IMR-90 (cell line): Measurements from ENCODE around the gene SUB1. TPM values are rescaled to one million over a fixed set of nuclear protein-coding genes. Genes with fewer than 3 reads are reported as not detected.
A peak's percentile ranks its signal among the peaks of the same experiment; 100 is the strongest.

ENCODE experiments used
- ATAC-seq: fragments of 200-7000 bp; cut with Tn5 transposase; 2 replicates; pipeline ENCODE4 v1.9.1; 2020; ENCODE audit warnings: low read depth, mild to moderate bottlenecking, moderate library complexity
- BruUV-seq: library from RNA; stranded (reverse); fragments of 400-500 nt; replicated peaks from 2 replicates; lab custom pipeline; 2021; lab: Mats Ljungman, UMichigan
- CTCF ChIA-PET: fragments of 300-600 bp; formaldehyde crosslinking; extraction: SDS; loops from one replicate; lab custom pipeline; 2021; ENCODE audit warnings: antibody characterized with exemption; lab: Yijun Ruan, JAX
- POLR2A ChIA-PET: fragments of 300-600 bp; sonication (Branson Sonifier 250); formaldehyde crosslinking; loops from one replicate; lab custom pipeline; 2022; ENCODE audit warnings: antibody characterized with exemption; ENCODE audit not compliant: unreplicated experiment; lab: Charles Lee
- DNase-seq: peaks from one replicate; pipeline ENCODE4 v3.0.0; 2013
- H2AFZ ChIP-seq: replicated peaks from 2 replicates; pipeline ENCODE3; 2013; ENCODE audit warnings: low read length, mild to moderate bottlenecking; ENCODE audit not compliant: poor library complexity
- H2AK5ac ChIP-seq: 2 replicates; pipeline ENCODE4 v1.6.1; 2013; ENCODE audit warnings: low read depth, low read length, inconsistent platforms
- H2AK9ac ChIP-seq: replicated peaks from 2 replicates; pipeline ENCODE3; 2013; ENCODE audit warnings: mild to moderate bottlenecking, low read depth, low read length, moderate library complexity; ENCODE audit not compliant: poor library complexity
- H2BK120ac ChIP-seq: 2 replicates; pipeline ENCODE4 v1.6.1; 2013; ENCODE audit warnings: low read depth, low read length, inconsistent platforms
- H2BK15ac ChIP-seq: 3 replicates; pipeline ENCODE4 v1.6.1; 2013; ENCODE audit warnings: low read depth, low read length, inconsistent platforms
- H2BK20ac ChIP-seq: 2 replicates; pipeline ENCODE4 v1.6.1; 2013; ENCODE audit warnings: low read depth, mild to moderate bottlenecking, inconsistent platforms, low read length, moderate library complexity
- H2BK5ac ChIP-seq: 2 replicates; pipeline ENCODE4 v1.6.1; 2013; ENCODE audit warnings: mild to moderate bottlenecking, low read depth, low read length, inconsistent platforms; ENCODE audit not compliant: poor library complexity, severe bottlenecking
- H3K14ac ChIP-seq: replicated peaks from 2 replicates; pipeline ENCODE4 v1.6.1; 2013; ENCODE audit warnings: low read depth, low read length, inconsistent platforms
- H3K18ac ChIP-seq: 2 replicates; pipeline ENCODE4 v1.6.1; 2013; ENCODE audit warnings: low read depth, low read length, control low read depth
- H3K23ac ChIP-seq: 2 replicates; pipeline ENCODE4 v1.6.1; 2013; ENCODE audit warnings: low read depth, low read length, inconsistent platforms
- H3K27ac ChIP-seq: 2 replicates; pipeline ENCODE4 v1.5.1; 2013; ENCODE audit warnings: mild to moderate bottlenecking, control low read depth, low read length; ENCODE audit not compliant: insufficient read depth
- H3K27me3 ChIP-seq: 2 replicates; pipeline ENCODE4 v1.6.1; 2013; ENCODE audit warnings: low read length; ENCODE audit not compliant: control insufficient read depth, insufficient read depth
- H3K36me3 ChIP-seq: 2 replicates; pipeline ENCODE4 v1.6.1; 2013; ENCODE audit warnings: low read length, mixed read lengths; ENCODE audit not compliant: control insufficient read depth, insufficient read depth
- H3K4ac ChIP-seq: 2 replicates; pipeline ENCODE4 v1.6.1; 2013; ENCODE audit warnings: low read depth, low read length, inconsistent platforms
- H3K4me1 ChIP-seq: 2 replicates; pipeline ENCODE4 v1.6.1; 2013; ENCODE audit warnings: low read length, mixed read lengths; ENCODE audit not compliant: control insufficient read depth, insufficient read depth
- H3K4me2 ChIP-seq: 2 replicates; pipeline ENCODE4 v1.6.1; 2013; ENCODE audit warnings: low read depth, mild to moderate bottlenecking, control low read depth, low read length, moderate library complexity
- H3K4me3 ChIP-seq: 2 replicates; pipeline ENCODE4 v1.5.1; 2013; ENCODE audit warnings: low read depth, mild to moderate bottlenecking, control low read depth, low read length, moderate library complexity; ENCODE audit not compliant: insufficient read depth
- H3K56ac ChIP-seq: 2 replicates; pipeline ENCODE4 v1.6.1; 2013; ENCODE audit warnings: low read length, inconsistent platforms; ENCODE audit not compliant: insufficient read depth; ENCODE audit errors: extremely low read depth
- H3K79me1 ChIP-seq, 2 experiments: 2 replicates each; pipeline ENCODE4 v1.6.1; 2013; ENCODE audit warnings: low read length in 2 of 2, inconsistent platforms in 1 of 2, low read depth in 1 of 2
- H3K9ac ChIP-seq: 2 replicates; pipeline ENCODE4 v1.6.1; 2013; ENCODE audit warnings: low read depth, low read length, control low read depth
- H3K9me1 ChIP-seq: 2 replicates; pipeline ENCODE4 v1.6.1; 2013; ENCODE audit warnings: low read length, inconsistent platforms; ENCODE audit not compliant: insufficient read depth
- H3K9me3 ChIP-seq: 2 replicates; pipeline ENCODE4 v1.6.1; 2013; ENCODE audit warnings: low read length; ENCODE audit not compliant: control insufficient read depth, insufficient read depth
- H4K20me1 ChIP-seq: 2 replicates; pipeline ENCODE4 v1.6.1; 2013; ENCODE audit warnings: low read length, inconsistent platforms; ENCODE audit not compliant: insufficient read depth
- H4K5ac ChIP-seq: 2 replicates; pipeline ENCODE4 v1.6.1; 2013; ENCODE audit warnings: mild to moderate bottlenecking, low read depth, low read length, control low read depth
- H4K8ac ChIP-seq, 2 experiments: 2 replicates each; pipeline ENCODE4 v1.6.1; 2013; ENCODE audit warnings: low read depth in 2 of 2, low read length in 2 of 2, control low read depth in 1 of 2, inconsistent platforms in 1 of 2
- H4K91ac ChIP-seq: 2 replicates; pipeline ENCODE4 v1.6.1; 2013; ENCODE audit warnings: low read depth, low read length, inconsistent platforms; ENCODE audit not compliant: insufficient read depth
- BHLHE40 ChIP-seq: fragments of 150-350 bp; IDR thresholded peaks from 2 replicates; pipeline ENCODE4 v1.6.1; 2016; ENCODE audit warnings: mild to moderate bottlenecking, low read depth, low read length
- CEBPB ChIP-seq: IDR thresholded peaks from 2 replicates; pipeline ENCODE4 v1.6.1; 2012; ENCODE audit warnings: low read depth, low read length, improper control_type of control experiment
- CHD1 ChIP-seq: IDR thresholded peaks from 2 replicates; pipeline ENCODE4 v1.6.1; 2012; ENCODE audit warnings: low read depth, low read length, improper control_type of control experiment
- FOS ChIP-seq: fragments of 150-350 bp; IDR thresholded peaks from 2 replicates; pipeline ENCODE4 v1.6.1; 2016; ENCODE audit warnings: low read depth, low read length
- MAFK ChIP-seq: IDR thresholded peaks from 2 replicates; pipeline ENCODE4 v1.6.1; 2012; ENCODE audit warnings: low read depth, low read length, improper control_type of control experiment
- MXI1 ChIP-seq: IDR thresholded peaks from 2 replicates; pipeline ENCODE4 v1.6.1; 2012; ENCODE audit warnings: low read depth, mild to moderate bottlenecking, low read length, moderate library complexity, borderline replicate concordance
- NFE2L2 ChIP-seq: fragments of 150-350 bp; IDR thresholded peaks from 2 replicates; pipeline ENCODE4 v1.6.1; 2016; ENCODE audit warnings: low read depth, mild to moderate bottlenecking, low read length
- POLR2A ChIP-seq: IDR thresholded peaks from 2 replicates; pipeline ENCODE4 v1.6.1; 2012; ENCODE audit warnings: mild to moderate bottlenecking, low read depth, low read length
- RCOR1 ChIP-seq: IDR thresholded peaks from 2 replicates; pipeline ENCODE4 v1.6.1; 2012; ENCODE audit warnings: mild to moderate bottlenecking, low read length, improper control_type of control experiment; ENCODE audit not compliant: insufficient replicate concordance
- RFX5 ChIP-seq: IDR thresholded peaks from 2 replicates; pipeline ENCODE4 v1.8.0; 2012; ENCODE audit warnings: low read depth, mild to moderate bottlenecking, low read length, moderate library complexity
- SMC3 ChIP-seq: fragments of 150-350 bp; IDR thresholded peaks from 2 replicates; pipeline ENCODE4 v1.6.1; 2016; ENCODE audit warnings: low read depth, mild to moderate bottlenecking, antibody characterized with exemption, low read length, moderate library complexity
- WGBS, 2 experiments: methylation state at CpG; one replicate each; pipeline versions ENCODE4 v1.1.5 to v1.1.7; 2013; ENCODE audit warnings: missing lambda C conversion rate in 2 of 2; ENCODE audit not compliant: insufficient read length in 1 of 2; ENCODE audit errors: extremely low coverage in 2 of 2; 5-methylcytosine and 5-hydroxymethylcytosine counted together
- dilution Hi-C: fragments of 300-500 bp; cut with HindIII; formaldehyde crosslinking; loops from one replicate; pipeline ENCODE4 v1.14.3; 2018; ENCODE audit warnings: low sequenced_read_pairs; ENCODE audit not compliant: unreplicated experiment
- in situ Hi-C: fragments of 300-500 bp; cut with MboI; formaldehyde crosslinking; loops from 3 replicates; pipeline ENCODE4 v1.14.3; 2019; ENCODE audit warnings: low sequenced_read_pairs, inconsistent platforms, mixed read lengths
- intact Hi-C: fragments of 100-400 bp; cut with micrococcal nuclease; formaldehyde crosslinking; loops from 2 replicates; pipeline ENCODE4 v1.10.0; 2022
- polyA plus RNA-seq, 3 experiments: library from polyadenylated mRNA; depleted of rRNA; stranded (reverse); fragments of >200 nt; gene quantifications; 2 replicates each; pipeline ENCODE4 v1.2.3, GENCODE V29; 2012; ENCODE audit warnings: low replicate concordance in 1 of 3
- total RNA-seq: library from RNA; depleted of rRNA; stranded (reverse); fragments of >200 nt; gene quantifications from 2 replicates; pipeline ENCODE4 v1.2.3, GENCODE V29; 2012
- TF ChIP-seq, protein P1 (sequence below): fragments of 150-350 bp; IDR thresholded peaks from 2 replicates; pipeline ENCODE4 v1.6.1; 2016; ENCODE audit warnings: low read depth, mild to moderate bottlenecking, low read length, moderate library complexity, borderline replicate concordance
- TF ChIP-seq, protein P2 (sequence below): conservative IDR thresholded peaks from 2 replicates; pipeline ENCODE4 v1.5.1; 2012; ENCODE audit warnings: mild to moderate bottlenecking, low read depth, low read length, improper control_type of control experiment
- TF ChIP-seq, protein P3 (sequence below): fragments of 150-350 bp; IDR thresholded peaks from 2 replicates; pipeline ENCODE4 v1.6.1; 2017; ENCODE audit warnings: mild to moderate bottlenecking, antibody characterized with exemption, low read length, low read depth

SUB1 gene
- total and polyA plus RNA-seq, 2 of the 4 experiments (the other 2 are of a cell fraction) = 19.5 to 155 TPM

DNA sequence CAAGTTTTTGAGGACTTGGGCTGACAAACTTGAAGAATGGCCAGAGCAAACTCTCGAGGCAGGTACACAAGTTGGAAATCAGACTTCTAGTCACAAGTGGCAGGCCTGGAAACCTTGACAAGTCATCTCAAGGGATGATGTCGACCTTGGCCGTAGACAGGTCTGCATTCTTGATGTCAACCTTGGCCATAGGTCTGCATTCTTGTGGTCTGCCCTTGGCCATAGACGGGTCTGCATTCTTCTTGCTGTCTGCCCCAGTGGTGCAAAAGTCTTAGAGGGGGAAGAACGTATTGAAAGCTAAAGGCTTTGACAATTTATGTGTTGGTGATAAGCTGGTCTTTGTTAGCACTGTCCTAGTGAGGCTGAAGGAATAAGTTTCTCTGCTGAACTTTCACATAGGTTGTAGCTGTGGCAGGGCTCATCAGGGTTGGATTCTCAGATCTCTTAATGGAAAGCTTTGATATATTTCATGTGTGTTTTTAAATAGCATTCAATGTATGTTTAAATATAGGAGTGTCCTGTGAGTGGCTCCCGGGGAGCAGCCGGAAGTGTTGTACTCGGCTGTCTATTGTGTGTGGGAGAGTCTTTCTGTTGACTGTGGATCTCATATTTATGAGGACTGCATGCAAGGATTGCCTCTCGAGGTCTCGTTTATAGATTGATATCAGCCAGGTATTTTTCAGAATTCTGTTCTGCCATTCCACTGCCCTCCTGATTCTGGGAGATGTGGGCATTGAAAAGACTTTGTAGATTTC, 27.0 kb downstream of the SUB1 start:
- Histone ChIP-seq H4K20me1 (no peaks in the 10 kb centered on the region), H4K5ac (no peak overlapping the region), H2AK9ac (no peak overlapping the region), H2AFZ (no peak overlapping the region), H3K23ac (0 out of 2 replicates have a peak overlapping the region, but pooled peaks have one; percentile 44), H2BK120ac (no peak overlapping the region), H2AK5ac (no peak overlapping the region), H3K18ac (no peak overlapping the region), H3K4ac (no peak overlapping the region), H3K4me2 (no peak overlapping the region), H3K56ac (no peak overlapping the region), H2BK15ac (no peak overlapping the region), H3K27me3 (no peaks in the 10 kb centered on the region), H3K9ac (no peak overlapping the region), H3K36me3 (no peaks in the 10 kb centered on the region), H3K4me1 (peaks cover 3% of the 10 kb centered on the region), H3K79me1 (no peaks in the 10 kb centered on the region), H3K4me3 (no peak overlapping the region), H2BK5ac (no peak overlapping the region), H3K27ac (no peak overlapping the region), H2BK20ac (no peak overlapping the region), H3K14ac (no peak overlapping the region), H4K8ac (no peak overlapping the region), H4K91ac (no peak overlapping the region), H3K9me3 (no peaks in the 10 kb centered on the region), H3K9me1 (no peaks in the 10 kb centered on the region)
- ChIA-PET CTCF (interaction anchor here (0.6 kb wide), 1 partner anchor 439 kb away, joined by 4 read pairs; no protein-coding TSS in a partner anchor), POLR2A (no interaction called here)
- WGBS, 2 experiments = 92% methylated on average over 5 of the region's 10 CpGs; no CpG with 5 or more reads in 1 of the 2 experiments
- BruUV-seq = no TSS peak
- intact Hi-C loops = loop anchor here (5.0 to 10.0 kb wide), 2 partner anchors 302 to 570 kb away; no protein-coding TSS in a partner anchor
- ATAC-seq (peak; percentile 30; the same call in 1 of the 2 replicates), DNase-seq (peak; percentile 20)
- in situ Hi-C loops = loop anchor here (10.0 kb wide), 1 partner anchor 368 kb away; no protein-coding TSS in a partner anchor
- dilution Hi-C loops = no loop called here
- TF ChIP-seq RCOR1 = no peak
- TF ChIP-seq SMC3 = no peak
- TF ChIP-seq MAFK = no peak
- TF ChIP-seq BHLHE40 = no peak
- TF ChIP-seq MXI1 = no peak
- TF ChIP-seq NFE2L2 = no peak
- no peak for TF ChIP-seq POLR2A
- no peak for TF ChIP-seq CEBPB
- TF ChIP-seq, protein P1, sequence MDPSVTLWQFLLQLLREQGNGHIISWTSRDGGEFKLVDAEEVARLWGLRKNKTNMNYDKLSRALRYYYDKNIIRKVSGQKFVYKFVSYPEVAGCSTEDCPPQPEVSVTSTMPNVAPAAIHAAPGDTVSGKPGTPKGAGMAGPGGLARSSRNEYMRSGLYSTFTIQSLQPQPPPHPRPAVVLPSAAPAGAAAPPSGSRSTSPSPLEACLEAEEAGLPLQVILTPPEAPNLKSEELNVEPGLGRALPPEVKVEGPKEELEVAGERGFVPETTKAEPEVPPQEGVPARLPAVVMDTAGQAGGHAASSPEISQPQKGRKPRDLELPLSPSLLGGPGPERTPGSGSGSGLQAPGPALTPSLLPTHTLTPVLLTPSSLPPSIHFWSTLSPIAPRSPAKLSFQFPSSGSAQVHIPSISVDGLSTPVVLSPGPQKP = no peak
- TF ChIP-seq, protein P2, sequence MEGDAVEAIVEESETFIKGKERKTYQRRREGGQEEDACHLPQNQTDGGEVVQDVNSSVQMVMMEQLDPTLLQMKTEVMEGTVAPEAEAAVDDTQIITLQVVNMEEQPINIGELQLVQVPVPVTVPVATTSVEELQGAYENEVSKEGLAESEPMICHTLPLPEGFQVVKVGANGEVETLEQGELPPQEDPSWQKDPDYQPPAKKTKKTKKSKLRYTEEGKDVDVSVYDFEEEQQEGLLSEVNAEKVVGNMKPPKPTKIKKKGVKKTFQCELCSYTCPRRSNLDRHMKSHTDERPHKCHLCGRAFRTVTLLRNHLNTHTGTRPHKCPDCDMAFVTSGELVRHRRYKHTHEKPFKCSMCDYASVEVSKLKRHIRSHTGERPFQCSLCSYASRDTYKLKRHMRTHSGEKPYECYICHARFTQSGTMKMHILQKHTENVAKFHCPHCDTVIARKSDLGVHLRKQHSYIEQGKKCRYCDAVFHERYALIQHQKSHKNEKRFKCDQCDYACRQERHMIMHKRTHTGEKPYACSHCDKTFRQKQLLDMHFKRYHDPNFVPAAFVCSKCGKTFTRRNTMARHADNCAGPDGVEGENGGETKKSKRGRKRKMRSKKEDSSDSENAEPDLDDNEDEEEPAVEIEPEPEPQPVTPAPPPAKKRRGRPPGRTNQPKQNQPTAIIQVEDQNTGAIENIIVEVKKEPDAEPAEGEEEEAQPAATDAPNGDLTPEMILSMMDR = no peak
- TF ChIP-seq, protein P3, sequence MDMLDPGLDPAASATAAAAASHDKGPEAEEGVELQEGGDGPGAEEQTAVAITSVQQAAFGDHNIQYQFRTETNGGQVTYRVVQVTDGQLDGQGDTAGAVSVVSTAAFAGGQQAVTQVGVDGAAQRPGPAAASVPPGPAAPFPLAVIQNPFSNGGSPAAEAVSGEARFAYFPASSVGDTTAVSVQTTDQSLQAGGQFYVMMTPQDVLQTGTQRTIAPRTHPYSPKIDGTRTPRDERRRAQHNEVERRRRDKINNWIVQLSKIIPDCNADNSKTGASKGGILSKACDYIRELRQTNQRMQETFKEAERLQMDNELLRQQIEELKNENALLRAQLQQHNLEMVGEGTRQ = no peak
- TF ChIP-seq CHD1 = no peak
- no peak for TF ChIP-seq RFX5
- TF ChIP-seq FOS = no peak
